Skeletal muscle tissue (tissue), 4 donors: Measurements from ENCODE around the gene PDE10A. TPM values are rescaled to one million over a fixed set of nuclear protein-coding genes. Genes with fewer than 3 reads are reported as not detected.

Experiments used
- H3K27ac ChIP-seq: one replicate; pipeline ENCODE4 v1.7.0; 2013; ENCODE audit warnings: mild to moderate bottlenecking, low read depth, low read length, inconsistent platforms
- H3K27me3 ChIP-seq, 3 donors: one replicate each; pipeline ENCODE4 v1.7.0; 2013; ENCODE audit warnings: low read length in 3 of 3; ENCODE audit not compliant: control insufficient read depth in 3 of 3, insufficient read depth in 3 of 3
- H3K36me3 ChIP-seq, 3 donors: one replicate each; pipeline ENCODE4 v1.7.0; 2013; ENCODE audit warnings: low read length in 3 of 3; ENCODE audit not compliant: control insufficient read depth in 3 of 3, insufficient read depth in 3 of 3
- H3K4me1 ChIP-seq, 3 donors: one replicate each; pipeline ENCODE4 v1.7.0; 2013; ENCODE audit warnings: low read length in 3 of 3, mild to moderate bottlenecking in 3 of 3; ENCODE audit not compliant: control insufficient read depth in 3 of 3, insufficient read depth in 3 of 3
- H3K4me3 ChIP-seq, 3 donors: one replicate each; pipeline ENCODE4 v1.7.0; 2013; ENCODE audit warnings: low read length in 3 of 3
- H3K9ac ChIP-seq, 3 donors: one replicate each; pipeline ENCODE4 v1.7.0; 2013; ENCODE audit warnings: low read length in 3 of 3, mild to moderate bottlenecking in 3 of 3, moderate library complexity in 2 of 3, low read depth in 1 of 3
- H3K9me3 ChIP-seq, 3 donors: one replicate each; pipeline ENCODE4 v1.7.0; 2013; ENCODE audit warnings: low read length in 3 of 3; ENCODE audit not compliant: control insufficient read depth in 3 of 3
- total RNA-seq: library from RNA; depleted of rRNA; stranded (reverse); fragments of >200 nt; gene quantifications from one replicate; pipeline ENCODE4 v1.2.3, GENCODE V29; 2014
- donor health status: Osteomylitis.

Gene PDE10A
- total RNA-seq, 1 donor from 2014 or later = 11.0 TPM

GRCh38 chr6:165321150-165321549 lies 341.9 kb downstream of the PDE10A start:
- H3K36me3 ChIP-seq = no peaks in the 10 kb centered on the region
- H3K9me3 ChIP-seq = peaks cover 2 to 7% (median 3%) of the 10 kb centered on the region in 3 donors
- H3K9ac ChIP-seq = no peak overlapping the region
- no peak overlapping the region for H3K4me3 ChIP-seq
- no peaks in the 10 kb centered on the region for H3K27me3 ChIP-seq
- no peaks in the 10 kb centered on the region for H3K4me1 ChIP-seq
- H3K27ac ChIP-seq = no peak overlapping the region

- H3K27me3 ChIP-seq = no peaks in the 10 kb centered on the region
Measured at GRCh38 chr6:165317723-165318122, 345.3 kb downstream of the PDE10A start.

GRCh38 chr6:165308926-165309731 lies 353.9 kb downstream of the PDE10A start, which contains the start of gene C6orf118:
Gene C6orf118, minus strand, starts transcription at chr6:165309605. Its CDS starts 19 bp downstream, at chr6:165309586.
- H3K4me1 ChIP-seq = peaks cover 2 to 7% (median 5%) of the 10 kb centered on the region in 3 donors
- H3K27me3 ChIP-seq = peaks cover 0 to 3% (median 0%) of the 10 kb centered on the region in 3 donors
- H3K9me3 ChIP-seq = no peaks in the 10 kb centered on the region
- H3K9ac ChIP-seq = peak within 1 kb of the TSS; percentile 38 to 40 (median 40)
- H3K27ac ChIP-seq = no peak within 1 kb of the TSS
- H3K36me3 ChIP-seq = no peaks in the 10 kb centered on the region
- peak within 1 kb of the TSS; percentile 59 to 72 (median 68) for H3K4me3 ChIP-seq

More at GRCh38 chr6:165317723-165318122, 345.3 kb downstream of the PDE10A start:
- H3K4me1 ChIP-seq = no peaks in the 10 kb centered on the region
- peaks cover 2 to 7% (median 3%) of the 10 kb centered on the region in 3 donors for H3K9me3 ChIP-seq
- H3K36me3 ChIP-seq = no peaks in the 10 kb centered on the region
- H3K9ac ChIP-seq = no peak overlapping the region
- no peak overlapping the region for H3K4me3 ChIP-seq
- no peak overlapping the region for H3K27ac ChIP-seq

- Histone ChIP-seq H3K9me3 (no peaks in the 10 kb centered on the region), H3K27me3 (peaks cover 0 to 3% (median 0%) of the 10 kb centered on the region in 3 donors), H3K4me3 (no peak overlapping the region), H3K4me1 (peaks cover 2 to 7% (median 5%) of the 10 kb centered on the region in 3 donors), H3K27ac (no peak overlapping the region), H3K36me3 (no peaks in the 10 kb centered on the region), H3K9ac (no peak overlapping the region)
Measured at GRCh38 chr6:165306955-165307354, 356.1 kb downstream of the PDE10A start.

- no peaks in the 10 kb centered on the region for H3K36me3 ChIP-seq
- no peaks in the 10 kb centered on the region for H3K27me3 ChIP-seq
- H3K9me3 ChIP-seq = no peaks in the 10 kb centered on the region
- H3K27ac ChIP-seq = no peak overlapping the region
- no peak overlapping the region for H3K9ac ChIP-seq
- H3K4me3 ChIP-seq = no peak overlapping the region
- H3K4me1 ChIP-seq = no peaks in the 10 kb centered on the region
Measured at GRCh38 chr6:165301372-165302246, 361.4 kb downstream of the PDE10A start.

GRCh38 chr6:165300422-165300936 lies 362.6 kb downstream of the PDE10A start:
- H3K9me3 ChIP-seq = no peaks in the 10 kb centered on the region
- H3K27me3 ChIP-seq = no peaks in the 10 kb centered on the region
- H3K27ac ChIP-seq = no peak overlapping the region
- H3K36me3 ChIP-seq = no peaks in the 10 kb centered on the region
- no peak overlapping the region for H3K9ac ChIP-seq
- no peaks in the 10 kb centered on the region for H3K4me1 ChIP-seq
- no peak overlapping the region for H3K4me3 ChIP-seq

- no peak overlapping the region for H3K27ac ChIP-seq
- H3K4me3 ChIP-seq = no peak overlapping the region
- H3K9me3 ChIP-seq = no peaks in the 10 kb centered on the region
- no peaks in the 10 kb centered on the region for H3K36me3 ChIP-seq
- no peaks in the 10 kb centered on the region for H3K4me1 ChIP-seq
- no peaks in the 10 kb centered on the region for H3K27me3 ChIP-seq
- H3K9ac ChIP-seq = no peak overlapping the region
Measured at GRCh38 chr6:165298875-165299274, 364.2 kb downstream of the PDE10A start.

GRCh38 chr6:165298402-165298801 lies 364.6 kb downstream of the PDE10A start:
- H3K4me1 ChIP-seq = no peaks in the 10 kb centered on the region
- H3K4me3 ChIP-seq = no peak overlapping the region
- no peaks in the 10 kb centered on the region for H3K9me3 ChIP-seq
- no peaks in the 10 kb centered on the region for H3K36me3 ChIP-seq
- H3K9ac ChIP-seq = no peak overlapping the region
- H3K27me3 ChIP-seq = no peaks in the 10 kb centered on the region
- H3K27ac ChIP-seq = no peak overlapping the region

- no peak overlapping the region for H3K9ac ChIP-seq
- H3K9me3 ChIP-seq = no peaks in the 10 kb centered on the region
- no peaks in the 10 kb centered on the region for H3K36me3 ChIP-seq
- no peaks in the 10 kb centered on the region for H3K27me3 ChIP-seq
- no peak overlapping the region for H3K4me3 ChIP-seq
- H3K4me1 ChIP-seq = no peaks in the 10 kb centered on the region
- no peak overlapping the region for H3K27ac ChIP-seq
Measured at GRCh38 chr6:165292657-165293056, 370.4 kb downstream of the PDE10A start.
